ENCODE measurements around the gene IGF2BP2. TPM values are rescaled to one million over a fixed set of nuclear protein-coding genes. Genes with fewer than 3 reads are reported as not detected.

IGF2BP2 gene
- total and polyA plus RNA-seq, 9 of the 15 experiments (the other 6 are each of a cell fraction or from before 2014, with no cell fraction given), result 3.2 to 59.6 (median 30.5) TPM

DNA sequence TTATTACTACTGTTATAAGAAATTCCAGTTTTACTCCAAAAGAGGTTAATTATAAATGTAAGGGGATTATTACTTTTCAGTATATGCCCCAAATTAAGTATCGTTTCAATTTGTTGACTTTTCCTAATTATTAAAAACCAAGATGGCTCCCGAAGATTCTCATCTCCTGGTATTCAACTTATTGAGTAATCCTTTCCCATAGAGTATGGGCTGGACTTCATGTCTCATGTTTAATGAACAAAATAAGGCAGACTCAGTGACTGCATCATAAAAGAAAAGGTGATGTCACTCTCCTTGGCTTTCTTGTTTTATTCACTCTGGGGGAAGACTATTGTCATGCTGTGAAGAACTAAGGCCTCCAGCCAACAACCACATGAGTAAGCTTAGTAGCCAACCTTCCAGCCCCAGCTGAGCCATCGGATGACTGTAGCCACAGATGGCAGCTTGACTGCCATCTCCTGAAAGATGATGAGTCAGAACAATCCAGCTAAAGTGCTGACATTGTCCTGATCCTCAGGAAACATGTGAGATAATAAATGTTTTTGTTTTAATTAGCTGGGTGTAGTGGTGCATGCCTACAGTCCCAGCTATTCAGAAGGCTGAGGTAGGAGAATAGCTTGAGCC lies 17.3 kb downstream of the IGF2BP2 start (continued):
- TF ChIP-seq SRF (CRISPR knock-in tag; IDR thresholded peaks at IDR 0.05) (no peak), TEAD1 (CRISPR knock-in tag; IDR thresholded peaks at IDR 0.05) (no peak), PHF8 (IDR thresholded peaks at IDR 0.05; ENCODE audit: borderline replicate concordance, low read length) (no peak), ZNF644 (tag; IDR thresholded peaks at IDR 0.05; ENCODE audit: low read depth) (no peak), FOS (IDR thresholded peaks at IDR 0.05; ENCODE audit: extremely low read depth, insufficient read length) (no peak), RBM14 (IDR thresholded peaks at IDR 0.05; ENCODE audit: borderline replicate concordance, insufficient read depth, low read depth, low read length) (no peak), ZFP36 (IDR thresholded peaks at IDR 0.05; ENCODE audit: low read depth, low read length, partially characterized antibody) (peak; percentile 61), RBFOX2 (IDR thresholded peaks at IDR 0.05; ENCODE audit: low read depth, low read length) (no peak), ELF1 (tag; IDR thresholded peaks at IDR 0.05) (no peak), ZNF263 (CRISPR knock-in tag; IDR thresholded peaks at IDR 0.05; ENCODE audit: borderline replicate concordance) (no peak), FUS (optimal IDR thresholded peaks at IDR 0.05; ENCODE audit: low read depth, low read length) (no peak), ZNF609 (CRISPR knock-in tag; IDR thresholded peaks at IDR 0.05; ENCODE audit: borderline replicate concordance) (no peak), RERE (CRISPR knock-in tag; IDR thresholded peaks at IDR 0.05; ENCODE audit: borderline replicate concordance) (no peak), ZNF79 (CRISPR knock-in tag; IDR thresholded peaks at IDR 0.05; ENCODE audit: low read depth) (no peak), PURB (CRISPR knock-in tag; IDR thresholded peaks at IDR 0.05; ENCODE audit: low read depth) (no peak), YBX1 (IDR thresholded peaks at IDR 0.05) (no peak), HCFC1 (IDR thresholded peaks at IDR 0.05; ENCODE audit: low read depth, low read length) (no peak), ZNF780A (CRISPR knock-in tag; IDR thresholded peaks at IDR 0.05) (no peak), SMARCC2 (IDR thresholded peaks at IDR 0.05; ENCODE audit: low read depth) (no peak)
